Keratinocyte (primary cell): ENCODE measurements around the gene RILPL2. TPM values are rescaled to one million over a fixed set of nuclear protein-coding genes. Genes with fewer than 3 reads are reported as not detected.

ENCODE experiments used
- DNase-seq: peaks from one replicate; pipeline ENCODE4 v3.0.0-alpha.2; 2011; ENCODE audit warnings: low read depth, missing footprints, low spot score
- FAIRE-seq: peaks from 2 replicates; lab custom pipeline; 2011; peaks lifted over from hg19 to GRCh38; lab: Jason Lieb, UNC
- H2AFZ ChIP-seq: 2 replicates; pipeline ENCODE4 v1.6.0; 2012; ENCODE audit warnings: low read length, control low read depth, inconsistent platforms; ENCODE audit not compliant: control insufficient read depth
- H3K27ac ChIP-seq: 2 replicates; pipeline ENCODE4 v1.5.1; 2011; ENCODE audit warnings: low read length; ENCODE audit not compliant: control insufficient read depth, insufficient read depth
- H3K27me3 ChIP-seq: 3 replicates; pipeline ENCODE4 v1.6.0; 2011; ENCODE audit warnings: low read length; ENCODE audit not compliant: control insufficient read depth, insufficient read depth; ENCODE audit errors: extremely low read depth
- H3K36me3 ChIP-seq, 2 experiments: 2 replicates in 1 of 2; 3 replicates in 1 of 2; pipeline ENCODE4 v1.5.1; 2011; ENCODE audit warnings: low read length in 2 of 2, mild to moderate bottlenecking in 1 of 2; ENCODE audit not compliant: control insufficient read depth in 2 of 2, insufficient read depth in 2 of 2; ENCODE audit errors: extremely low read depth in 1 of 2
- H3K4me1 ChIP-seq: 3 replicates; pipeline ENCODE4 v1.5.1; 2011; ENCODE audit warnings: low read length; ENCODE audit not compliant: control insufficient read depth, insufficient read depth; ENCODE audit errors: extremely low read depth
- H3K4me2 ChIP-seq: 3 replicates; pipeline ENCODE4 v1.6.0; 2011; ENCODE audit warnings: low read depth, low read length; ENCODE audit not compliant: control insufficient read depth, insufficient read depth; ENCODE audit errors: extremely low read depth
- H3K4me3 ChIP-seq, 3 experiments: fragments of 200-600 bp in 1 of 3; sonication (generic) in 1 of 3; 2 replicates in 2 of 3; 3 replicates in 1 of 3; pipeline ENCODE4 v1.5.1; 2011 to 2016; ENCODE audit warnings: low read length in 3 of 3, mild to moderate bottlenecking in 3 of 3, control low read depth in 2 of 3, inconsistent platforms in 1 of 3, low read depth in 1 of 3, mixed read lengths in 1 of 3, mixed run types in 1 of 3, moderate library complexity in 1 of 3; ENCODE audit not compliant: control insufficient read depth in 2 of 3, insufficient read depth in 2 of 3; ENCODE audit errors: extremely low read depth in 1 of 3
- H3K79me2 ChIP-seq: 2 replicates; pipeline ENCODE4 v1.6.0; 2012; ENCODE audit warnings: low read length; ENCODE audit not compliant: control insufficient read depth, insufficient read depth
- H3K9ac ChIP-seq: 3 replicates; pipeline ENCODE4 v1.6.0; 2011; ENCODE audit warnings: low read length; ENCODE audit not compliant: control insufficient read depth, insufficient read depth; ENCODE audit errors: extremely low read depth
- H3K9me1 ChIP-seq: 3 replicates; pipeline ENCODE4 v1.6.0; 2011; ENCODE audit warnings: low read length; ENCODE audit not compliant: control insufficient read depth, insufficient read depth; ENCODE audit errors: extremely low read depth
- H3K9me3 ChIP-seq: 2 replicates; pipeline ENCODE4 v1.5.1; 2012; ENCODE audit warnings: low read depth, low read length; ENCODE audit not compliant: control insufficient read depth
- H4K20me1 ChIP-seq: 3 replicates; pipeline ENCODE4 v1.6.0; 2011; ENCODE audit warnings: low read length; ENCODE audit not compliant: control insufficient read depth, insufficient read depth; ENCODE audit errors: extremely low read depth
- CTCF ChIP-seq, 3 experiments: IDR thresholded peaks in 1 of 3; conservative IDR thresholded peaks in 1 of 3; optimal IDR thresholded peaks in 1 of 3; 2 replicates in 2 of 3; 3 replicates in 1 of 3; pipeline versions ENCODE3 to v1.5.1; 2011; ENCODE audit warnings: low read length in 3 of 3, mild to moderate bottlenecking in 3 of 3, moderate library complexity in 2 of 3, control low read depth in 1 of 3, inconsistent platforms in 1 of 3; ENCODE audit not compliant: insufficient read depth in 2 of 3; ENCODE audit errors: extremely low read depth in 1 of 3
- EZH2 ChIP-seq: IDR thresholded peaks from one replicate; pipeline ENCODE4 v1.6.1; 2012; ENCODE audit warnings: inconsistent platforms, mild to moderate bottlenecking, low read length, moderate library complexity
- dilution Hi-C: fragments of 300-500 bp; cut with MboI; formaldehyde crosslinking; loops from one replicate; pipeline ENCODE4 v1.7.0; 2020; ENCODE audit warnings: low sequenced_read_pairs; ENCODE audit not compliant: extremely low pct_ligation_motif_present
- polyA plus RNA-seq, 5 experiments: library from polyadenylated mRNA; depleted of rRNA in 3 of 5; stranded (reverse) in 3 of 5; stranded (forward) in 1 of 5; unstranded in 1 of 5; fragments of >200 nt; gene quantifications; 1 replicate in 1 of 5; 2 replicates in 3 of 5; 3 replicates in 1 of 5; pipeline versions ENCODE4 v1.2.1 to v1.2.3, GENCODE V29; 2011 to 2012; ENCODE audit warnings: missing spikeins in 2 of 5, low read depth in 1 of 5, low replicate concordance in 1 of 5

Gene RILPL2
- polyA plus RNA-seq, 1 donor (not counting 4 experiments of a cell fraction or from before 2014, with no cell fraction given) = 3.6 TPM

GRCh38 chr12:123427036-123427769 is 9.3 kb downstream of the RILPL2 start:
- H4K20me1 ChIP-seq = no peaks in the 10 kb centered on the region
- no peak for FAIRE-seq
- dilution Hi-C loops = no loop called here

GRCh38 chr12:123421314-123421713 is 15.2 kb downstream of the RILPL2 start:
- DNase-seq = no peak
- Histone ChIP-seq H3K9me1 (no peaks in the 10 kb centered on the region), H3K9me3 (no peaks in the 10 kb centered on the region), H3K4me2 (no peak overlapping the region), H3K36me3 (peaks cover 3% of the 10 kb centered on the region in 2 experiments), H3K9ac (no peak overlapping the region), H3K4me1 (no peaks in the 10 kb centered on the region), H3K79me2 (no peaks in the 10 kb centered on the region), H3K27ac (no peak overlapping the region), H2AFZ (no peak overlapping the region), H4K20me1 (no peaks in the 10 kb centered on the region), H3K27me3 (no peaks in the 10 kb centered on the region), H3K4me3 (no peak overlapping the region)
- TF ChIP-seq EZH2 (no peak), CTCF (optimal IDR thresholded peaks at IDR 0.05 in 1 of 3, IDR thresholded peaks at IDR 0.05 in 1 of 3, conservative IDR thresholded peaks at IDR 0.05 in 1 of 3; ENCODE audit: extremely low read depth in 1 of 3, insufficient read depth in 2 of 3, low read length in 3 of 3) (no peak)
- dilution Hi-C loops = no loop called here
- no peak for FAIRE-seq

More at GRCh38 chr12:123427036-123427769, 9.3 kb downstream of the RILPL2 start:
- no peaks in the 10 kb centered on the region for H3K4me1 ChIP-seq
- H2AFZ ChIP-seq = no peak overlapping the region
- no peak for TF ChIP-seq EZH2
- no peak for TF ChIP-seq CTCF (optimal IDR thresholded peaks at IDR 0.05 in 1 of 3, IDR thresholded peaks at IDR 0.05 in 1 of 3, conservative IDR thresholded peaks at IDR 0.05 in 1 of 3; ENCODE audit: extremely low read depth in 1 of 3, insufficient read depth in 2 of 3, low read length in 3 of 3)
- no peak overlapping the region for H3K27ac ChIP-seq
- H3K9me3 ChIP-seq = no peaks in the 10 kb centered on the region
- H3K9me1 ChIP-seq = no peaks in the 10 kb centered on the region
- no peak for DNase-seq
- no peak overlapping the region for H3K4me2 ChIP-seq
- H3K27me3 ChIP-seq = no peaks in the 10 kb centered on the region
- peaks cover 3% of the 10 kb centered on the region for H3K79me2 ChIP-seq
- no peak overlapping the region for H3K4me3 ChIP-seq
- H3K9ac ChIP-seq = no peak overlapping the region
- H3K36me3 ChIP-seq = peaks cover 3 to 5% of the 10 kb centered on the region in 2 experiments
